NCI-H2196 (cell line): ENCODE measurements around the gene SLC7A11.
"Not testable (repeated sequence)": the region's sequence is repeated elsewhere in the genome, so short reads cannot be mapped to it uniquely, and the experiment has no call there.

Experiments
- DNase-seq: peaks from one replicate; lab custom pipeline; 2025; ENCODE audit not compliant: unreplicated experiment; lab: John Stamatoyannopoulos, UW

Gene SLC7A11

DNA sequence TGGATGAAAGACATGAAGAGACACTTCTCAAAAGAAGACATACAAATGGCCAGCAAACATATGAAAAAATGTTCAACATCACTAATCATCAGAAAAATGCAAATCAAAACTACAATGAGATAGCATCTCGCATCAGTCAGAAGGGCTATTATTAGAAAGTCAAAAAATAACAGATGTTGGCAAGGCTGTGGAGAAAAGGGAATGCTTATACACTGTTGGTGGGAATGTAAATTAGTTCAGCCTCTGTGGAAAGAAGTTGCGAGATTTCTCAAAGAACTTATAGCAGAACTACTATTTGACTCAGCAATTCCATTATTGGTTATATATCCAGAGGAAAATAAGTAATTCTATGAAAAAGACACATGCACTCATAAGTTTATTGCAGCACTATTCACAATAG lies 31.6 kb downstream of the SLC7A11 start:
- not testable (repeated sequence) for DNase-seq

DNA sequence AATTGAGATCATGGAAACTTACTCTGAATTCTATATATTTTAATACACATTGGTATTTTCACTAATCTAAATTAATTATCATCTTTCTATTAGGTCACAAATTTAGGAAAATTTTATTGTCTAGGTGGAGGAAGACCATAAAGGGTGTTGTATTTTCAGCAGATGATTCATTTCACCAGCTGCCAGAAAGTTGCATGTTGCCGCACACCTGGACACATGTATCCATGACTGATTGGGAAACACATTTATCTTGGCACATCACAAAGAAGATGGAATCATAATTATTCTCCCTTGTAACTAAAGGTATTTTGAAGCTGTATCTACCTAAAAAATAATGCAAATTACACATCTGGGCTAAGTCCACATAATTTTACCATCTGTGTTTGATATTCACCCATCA lies 33.1 kb downstream of the SLC7A11 start:
- no peak for DNase-seq

DNA sequence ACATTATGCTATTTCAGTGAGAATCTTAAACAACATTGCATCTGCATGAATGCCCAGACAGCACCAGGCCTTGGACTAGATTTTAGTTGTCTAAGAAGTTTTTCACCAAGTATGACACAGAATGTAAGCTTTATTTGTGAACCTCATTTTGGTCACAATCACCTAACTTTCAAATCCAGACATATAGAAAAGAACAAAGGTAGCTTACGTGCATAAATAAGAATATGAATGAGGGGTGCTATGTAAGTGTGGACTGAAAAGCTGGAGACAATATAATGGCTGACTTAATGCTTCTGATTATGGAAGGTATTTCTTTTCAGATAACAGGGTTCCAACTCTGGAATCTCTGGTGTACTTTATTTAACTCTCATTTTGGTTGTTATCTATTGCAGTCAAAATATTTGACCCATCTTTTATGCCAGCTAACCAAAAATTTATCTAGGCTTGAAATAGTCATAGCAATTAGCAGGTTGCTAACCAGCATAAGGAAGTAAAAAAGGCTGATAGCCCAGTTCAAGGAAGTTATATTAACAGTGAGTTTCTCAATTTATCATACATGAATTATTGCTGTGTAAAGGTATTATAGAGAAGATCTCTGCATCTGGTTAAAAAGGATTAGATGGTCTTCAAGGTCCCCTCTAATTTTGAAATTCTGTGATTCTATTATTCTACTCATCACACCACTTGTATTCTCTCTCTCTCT lies 36.5 kb downstream of the SLC7A11 start:
- no peak for DNase-seq

DNA sequence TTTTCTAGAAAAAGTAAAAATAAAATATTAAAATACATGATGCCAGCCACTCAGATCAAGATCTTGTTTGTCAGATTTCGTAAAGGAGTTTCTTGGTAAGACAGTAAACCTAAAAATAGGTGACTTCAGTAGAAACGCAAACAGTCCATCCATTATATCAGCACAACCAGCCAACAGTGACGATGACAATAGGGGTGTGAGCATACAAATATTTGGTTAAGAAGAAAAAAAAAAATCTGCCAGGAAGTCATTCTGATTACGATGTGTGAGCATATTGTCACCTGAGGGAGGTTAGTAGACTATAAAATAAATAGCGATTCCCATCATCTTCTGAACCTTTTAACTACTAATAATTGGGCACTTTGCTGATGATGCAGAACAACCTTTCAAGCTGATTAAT lies 37.6 kb downstream of the SLC7A11 start:
- peak; percentile 4 for DNase-seq

GRCh38 chr4:138202686-138203085 lies 39.5 kb downstream of the SLC7A11 start:
- DNase-seq = no peak

GRCh38 chr4:138200236-138200590 lies 41.9 kb downstream of the SLC7A11 start:
- DNase-seq = no peak

DNA sequence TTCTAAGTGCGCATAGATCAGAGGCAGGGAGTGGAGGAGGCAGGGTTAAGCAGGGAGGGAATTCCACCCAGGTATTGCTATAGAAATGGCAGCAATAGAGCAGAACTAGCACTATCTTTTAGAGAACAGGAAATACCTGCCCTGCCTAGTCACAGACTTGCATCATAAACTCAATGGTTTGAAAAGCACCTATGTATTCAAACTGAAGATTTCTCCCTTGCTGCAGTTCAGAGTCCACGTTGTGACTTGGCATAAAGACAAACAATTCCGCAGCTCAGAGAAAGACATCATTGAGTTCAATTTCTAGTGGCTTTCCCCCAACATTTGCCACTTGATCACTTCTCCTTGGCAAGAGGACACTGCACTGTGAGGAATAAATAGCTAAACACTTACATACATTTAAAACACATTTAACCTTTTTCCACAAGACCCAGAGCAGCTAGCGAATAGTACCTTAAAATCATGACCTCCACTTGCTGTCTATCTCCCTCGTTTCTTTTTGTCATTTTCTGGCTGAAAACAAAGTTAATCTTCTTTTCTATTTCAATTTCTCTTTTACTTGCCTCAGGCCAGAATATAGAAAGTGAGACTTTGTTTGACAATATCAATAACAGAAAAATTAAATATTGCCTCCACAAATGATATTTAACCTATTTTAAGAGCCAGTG lies 42.4 kb downstream of the SLC7A11 start:
- peak; percentile 26 for DNase-seq

DNA sequence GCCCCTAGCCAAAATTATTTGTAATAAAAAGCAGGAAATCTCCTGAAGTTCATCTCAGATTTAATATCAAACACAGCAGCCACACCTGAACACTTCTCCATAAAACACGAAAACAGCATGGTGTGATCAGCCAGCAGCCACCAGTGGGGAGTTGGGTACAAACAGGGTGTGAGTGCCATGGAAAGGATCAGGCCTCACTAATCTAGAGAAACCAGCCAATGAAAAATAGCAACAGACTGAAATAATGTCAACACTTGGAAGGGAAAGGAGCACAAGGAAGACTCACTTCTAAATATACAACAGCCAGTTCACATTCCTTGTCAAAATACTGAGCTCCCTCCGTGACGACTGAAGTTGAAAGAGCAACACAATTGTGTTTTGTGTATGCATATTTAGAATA lies 46.0 kb downstream of the SLC7A11 start:
- DNase-seq = no peak

DNA sequence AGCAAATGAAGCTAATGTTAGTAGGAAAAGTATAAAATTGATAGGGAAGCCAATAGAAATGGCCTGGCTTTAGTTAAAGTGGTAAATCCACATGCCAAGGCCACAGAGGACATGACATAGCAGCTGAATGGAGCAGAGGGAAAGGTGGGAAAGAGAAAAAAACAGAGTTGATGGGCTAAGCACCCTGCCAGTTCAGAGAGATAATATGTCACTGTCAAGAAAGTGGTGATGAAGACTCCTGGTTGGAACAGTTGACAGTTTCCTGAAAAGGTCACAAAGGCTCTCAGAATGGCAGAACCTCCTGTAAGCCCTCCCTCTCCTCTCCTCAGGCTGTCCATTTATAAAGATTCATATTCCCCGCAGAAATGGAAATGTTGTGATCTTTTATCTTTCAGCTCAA lies 48.2 kb downstream of the SLC7A11 start:
- DNase-seq = no peak

DNA sequence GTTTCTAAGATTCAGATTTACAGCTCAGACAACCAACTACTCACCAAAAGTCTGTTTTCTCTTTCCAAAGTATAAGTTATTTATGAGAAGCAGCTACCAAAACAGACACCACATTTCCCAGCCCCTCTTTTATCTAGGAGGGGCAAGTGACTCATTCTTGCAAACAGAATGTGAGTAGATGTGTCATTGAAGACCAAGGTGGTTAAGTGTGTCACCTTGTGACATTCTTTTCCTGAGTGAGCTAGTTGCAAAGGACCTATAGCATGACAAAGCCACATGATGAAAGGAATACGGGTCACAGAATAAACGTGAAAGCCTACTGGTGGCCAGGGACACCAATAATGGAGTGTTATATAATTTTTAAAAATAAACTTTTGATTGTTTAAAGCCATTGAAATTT lies 50.0 kb downstream of the SLC7A11 start:
- no peak for DNase-seq

GRCh38 chr4:138190452-138190858 lies 51.7 kb downstream of the SLC7A11 start:
- no peak for DNase-seq

GRCh38 chr4:138189206-138189605 lies 52.9 kb downstream of the SLC7A11 start:
- DNase-seq = no peak

- no peak for DNase-seq
Observed at GRCh38 chr4:138188406-138189084, 53.6 kb downstream of the SLC7A11 start.

DNA sequence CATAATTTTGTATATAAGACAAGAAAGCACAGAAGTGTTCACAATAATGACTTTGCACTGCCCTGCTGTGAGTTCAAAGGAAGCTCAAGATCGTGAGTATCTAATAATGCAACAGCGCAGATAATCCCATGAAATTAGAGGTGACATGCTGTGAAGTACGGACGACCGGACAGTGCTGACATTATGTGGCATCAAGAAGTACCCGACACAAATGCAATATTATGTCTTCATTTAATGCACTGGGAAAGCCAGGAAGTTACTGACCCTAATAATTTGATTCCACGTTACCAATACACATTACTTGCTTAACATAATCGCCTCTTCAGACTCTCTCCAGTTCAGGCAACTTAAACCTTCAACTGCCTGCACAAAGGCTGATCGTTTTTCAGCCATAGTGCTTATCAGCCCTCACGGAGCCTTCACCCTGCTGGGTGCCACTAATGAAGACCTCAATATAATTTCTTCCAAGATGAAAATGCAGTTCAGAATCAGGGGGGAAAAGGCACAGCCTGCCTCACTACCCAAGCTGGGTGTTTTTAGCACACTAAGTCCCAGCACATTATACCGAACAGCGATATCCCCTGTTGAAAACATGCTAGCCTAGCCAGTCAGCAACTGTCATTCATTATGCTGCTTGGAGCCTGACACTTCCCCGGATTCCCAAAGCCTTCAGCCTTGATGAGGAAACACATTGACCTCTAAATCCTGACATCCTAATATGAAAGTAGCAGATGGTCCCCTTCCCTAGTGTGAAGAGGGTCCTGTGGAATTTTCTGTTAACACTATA lies 56.1 kb downstream of the SLC7A11 start:
- DNase-seq = no peak

DNA sequence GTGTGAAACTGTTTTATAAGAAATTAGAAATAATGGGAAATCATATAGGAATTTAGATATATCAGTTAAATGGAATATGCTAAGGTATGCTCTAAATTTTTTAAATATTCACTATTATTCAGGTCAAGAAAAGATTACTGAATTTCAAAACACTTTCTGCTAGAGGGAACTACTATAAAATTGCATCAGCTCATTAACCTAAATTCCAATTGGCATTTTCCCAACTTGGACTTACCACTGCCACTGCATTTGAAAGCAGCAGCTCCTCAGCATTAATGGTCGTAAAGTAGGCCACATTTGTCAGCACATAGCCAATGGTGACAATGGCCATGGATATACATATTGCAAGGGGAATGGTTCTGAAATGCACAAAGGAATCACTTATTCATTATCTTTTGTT lies 57.3 kb downstream of the SLC7A11 start:
- DNase-seq = no peak

- DNase-seq = peak; percentile 7
Observed at GRCh38 chr4:138182838-138183426, 59.2 kb downstream of the SLC7A11 start.

- no peak for DNase-seq
Observed at GRCh38 chr4:138181287-138181686, 60.9 kb downstream of the SLC7A11 start.

- DNase-seq = no peak
Observed at GRCh38 chr4:138178566-138178965, 63.6 kb downstream of the SLC7A11 start.

GRCh38 chr4:138177278-138177968 lies 64.7 kb downstream of the SLC7A11 start:
- DNase-seq = no peak

DNA sequence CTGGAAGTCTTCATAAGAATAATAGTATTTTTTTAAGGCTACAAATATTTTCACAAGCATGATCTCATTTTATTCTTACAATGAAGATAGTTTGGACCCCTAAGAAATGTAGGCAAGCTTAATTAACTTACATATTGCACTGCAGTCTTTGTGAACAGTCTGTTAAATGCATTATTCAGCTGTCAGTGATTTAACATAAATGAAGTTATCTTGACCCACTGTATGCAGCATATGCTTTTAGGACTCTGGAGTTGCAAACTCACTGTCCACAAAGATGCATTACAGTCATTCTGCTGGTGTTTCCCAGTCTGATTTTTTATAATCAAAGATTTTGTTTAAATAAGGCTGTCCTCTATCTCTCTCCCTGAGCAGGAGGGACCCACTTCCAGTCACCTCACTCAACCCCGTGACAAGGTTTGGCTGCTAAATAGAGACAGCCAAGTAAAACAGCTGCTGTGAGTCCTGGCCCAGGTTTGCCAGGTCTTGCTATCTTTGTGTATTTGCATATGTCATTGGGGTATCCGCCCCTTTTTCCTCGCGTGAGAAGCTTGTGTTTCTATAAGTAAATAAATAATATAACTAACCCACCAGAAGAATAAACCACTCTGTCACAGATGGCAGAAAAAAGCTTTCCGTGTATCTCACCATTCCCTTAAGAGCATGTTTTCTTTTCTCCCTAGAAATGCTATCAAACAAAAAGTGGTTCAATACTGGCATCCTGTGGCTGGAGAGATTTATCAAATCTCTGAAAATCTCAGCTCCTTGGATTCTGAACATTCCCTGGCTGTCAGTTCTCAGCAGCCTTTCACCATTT lies 67.0 kb downstream of the SLC7A11 start:
- DNase-seq = peak; percentile 23
